Hematopoietic multipotent progenitor cell treated with erythropoietin and hydrocortisone succinate and interleukin-3 and kit ligand, for 4 days (in vitro differentiated cells): ENCODE measurements around the gene ZFAND2B.
"Not testable (repeated sequence)": the region's sequence is repeated elsewhere in the genome, so short reads cannot be mapped to it uniquely, and the experiment has no call there.

Experiments
- DNase-seq: peaks from one replicate; pipeline ENCODE4 v3.0.0-alpha.2; 2015

ZFAND2B gene

DNA sequence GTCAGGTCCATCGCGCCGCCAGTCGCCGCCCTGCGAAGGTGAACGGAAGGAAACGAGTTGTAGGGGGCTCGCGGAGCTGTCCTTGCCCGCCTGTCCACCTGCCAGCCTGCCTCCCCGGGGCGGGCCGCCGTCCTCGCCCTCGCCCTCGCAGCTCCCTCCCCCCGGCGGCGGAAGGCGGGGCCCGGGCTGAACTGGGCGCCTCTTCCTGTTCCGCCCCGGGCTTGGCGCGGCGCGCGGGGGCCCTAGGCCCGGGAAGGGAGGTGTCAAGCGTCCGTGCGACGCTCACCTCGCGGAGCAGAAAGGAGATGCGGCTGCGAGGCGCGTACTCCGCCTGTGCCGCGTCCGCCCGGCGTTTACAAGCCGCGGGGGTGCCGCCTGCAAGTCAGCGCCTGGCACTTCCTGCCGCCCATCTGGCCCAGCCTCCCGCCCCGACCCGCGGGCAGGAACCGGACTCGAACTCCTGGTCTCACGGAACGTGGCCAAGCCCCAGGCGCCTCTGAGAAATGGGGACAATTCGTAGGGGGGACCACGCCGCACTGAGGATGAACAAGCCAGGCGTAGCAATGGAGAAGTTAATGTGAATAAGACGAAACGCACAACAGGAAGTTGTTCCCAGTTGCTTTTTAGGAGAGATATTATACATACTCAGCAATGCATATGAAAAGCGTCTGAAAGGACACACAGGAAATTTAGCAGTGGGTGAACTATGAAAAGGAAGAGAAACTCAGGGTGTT lies 29.6 kb upstream of the ZFAND2B start, which contains the start of gene CNPPD1:
TSS of gene CNPPD1 (minus strand) at position 108 of the 734 bp plus-strand sequence. CDS start at position 11, 97 bp downstream.
- peak; percentile 95 for DNase-seq

DNA sequence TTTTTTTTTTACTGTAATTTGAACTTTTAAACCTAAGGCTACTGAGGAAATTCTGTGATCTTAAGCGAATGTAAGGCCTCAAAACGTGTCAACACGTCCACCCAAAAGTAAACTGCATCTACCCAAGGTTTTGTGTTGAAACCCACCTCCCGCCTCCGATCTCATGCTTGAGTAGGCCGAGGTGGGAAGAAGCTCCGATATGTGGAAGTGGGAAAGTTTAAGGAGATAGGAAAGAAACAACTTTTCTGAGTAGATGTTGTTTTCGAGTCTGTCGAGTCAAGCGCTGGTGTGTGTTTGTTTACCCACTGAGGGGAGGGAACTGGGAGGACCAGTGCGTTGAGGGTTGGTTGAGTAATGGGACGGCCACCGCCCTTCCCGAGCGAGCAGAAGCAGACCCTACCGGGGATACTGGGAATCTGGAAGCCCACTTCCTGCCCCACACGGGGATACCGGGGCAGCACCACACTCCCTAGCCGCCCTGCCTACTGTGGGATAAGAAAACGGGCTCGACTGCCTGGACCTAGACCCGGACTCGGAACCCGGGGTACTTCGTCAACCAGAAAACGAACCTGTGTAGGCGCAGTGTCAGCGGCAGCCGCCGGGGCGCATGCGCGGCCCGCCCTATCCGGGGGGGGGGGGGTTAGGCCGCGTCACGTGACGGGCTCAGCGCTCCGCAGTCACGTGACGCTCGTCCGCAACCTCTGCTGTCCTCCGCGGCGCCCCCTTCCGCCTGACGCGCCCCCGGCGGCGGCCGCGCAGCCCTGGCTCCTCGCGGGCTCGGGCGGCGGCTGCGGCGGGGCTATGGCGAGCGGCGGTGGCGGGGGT lies 28.8 kb upstream of the ZFAND2B start, which contains the start of gene RETREG2:
TSS of gene RETREG2 (plus strand) at position 724 of the 825 bp plus-strand sequence. CDS start at position 802, 78 bp downstream.
- peak; percentile 95 for DNase-seq

DNA sequence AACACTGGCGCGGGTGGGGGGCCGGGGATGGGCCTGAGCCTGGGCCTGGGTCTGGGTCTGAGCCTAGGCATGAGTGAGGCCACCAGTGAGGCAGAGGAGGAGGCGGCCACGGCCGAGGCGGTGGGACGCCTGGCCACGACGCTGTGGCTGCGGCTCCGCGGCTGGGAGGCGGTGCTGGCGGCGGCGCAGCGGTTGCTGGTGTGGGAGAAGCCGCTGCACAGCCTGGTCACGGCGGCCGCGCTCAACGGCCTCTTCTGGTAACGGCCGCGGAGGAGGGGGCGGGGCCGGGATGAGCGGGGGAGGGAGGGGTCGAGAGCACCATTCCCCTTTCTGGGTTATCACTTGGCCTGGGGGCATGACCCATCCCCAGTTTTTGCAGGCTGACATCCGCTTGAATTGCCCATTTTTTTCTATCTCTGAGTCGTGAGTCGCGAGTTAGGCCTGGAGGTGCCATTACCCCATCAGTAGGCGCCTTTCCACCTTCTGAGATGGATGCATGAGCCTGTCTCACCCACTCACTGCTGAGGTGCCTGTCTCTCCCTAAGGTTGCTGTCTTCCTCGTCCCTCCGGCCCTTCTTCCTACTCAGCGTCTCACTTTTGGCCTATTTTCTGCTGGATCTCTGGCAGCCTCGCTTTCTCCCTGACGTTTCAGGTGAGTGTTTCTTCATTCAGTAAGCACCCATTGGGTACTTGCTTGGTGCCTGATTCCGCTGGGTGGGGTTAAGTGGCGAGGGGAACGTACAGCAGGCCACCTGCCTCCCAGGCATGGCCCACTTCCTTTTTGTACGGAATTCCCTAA lies 28.0 kb upstream of the ZFAND2B start:
- peak; percentile 68 for DNase-seq

DNA sequence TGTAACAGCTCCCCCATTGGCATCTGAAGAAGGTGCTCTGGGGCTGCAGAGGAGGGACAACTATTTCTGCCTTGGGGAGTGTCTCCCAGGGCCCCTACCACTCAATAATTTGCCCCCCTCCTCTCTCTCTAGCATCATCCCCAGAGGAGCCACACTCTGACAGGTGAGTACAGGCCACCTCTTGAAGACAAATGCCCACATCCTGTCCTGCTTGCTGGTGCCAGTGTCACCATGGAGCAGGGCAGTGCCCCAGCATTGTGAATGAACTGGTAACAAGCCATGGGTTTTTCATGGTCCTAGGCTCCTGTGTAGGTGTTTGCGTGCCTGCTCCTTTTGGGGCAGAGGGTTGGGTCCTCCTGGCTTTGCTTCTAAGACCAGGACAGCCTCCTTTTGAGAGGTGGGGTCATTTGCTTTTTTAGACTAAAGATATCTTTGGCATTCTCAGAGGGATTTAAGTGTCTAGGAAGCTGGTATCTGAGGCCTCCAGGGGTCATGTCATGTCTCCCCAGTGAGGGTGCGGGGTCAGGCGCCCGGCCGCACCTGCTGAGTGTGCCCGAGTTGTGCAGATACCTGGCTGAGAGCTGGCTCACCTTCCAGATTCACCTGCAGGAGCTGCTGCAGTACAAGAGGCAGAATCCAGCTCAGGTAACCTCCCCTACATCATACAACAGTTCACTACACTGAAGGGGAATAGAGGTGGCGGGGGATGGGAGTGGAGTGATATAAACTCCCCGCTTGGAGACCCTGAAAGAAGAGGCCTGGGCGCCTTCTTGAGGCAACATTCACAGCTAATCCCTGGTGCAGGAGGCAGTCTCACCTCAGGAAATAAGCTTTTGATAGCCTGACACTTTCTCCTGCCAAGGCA lies 26.7 kb upstream of the ZFAND2B start:
- DNase-seq = no peak

DNA sequence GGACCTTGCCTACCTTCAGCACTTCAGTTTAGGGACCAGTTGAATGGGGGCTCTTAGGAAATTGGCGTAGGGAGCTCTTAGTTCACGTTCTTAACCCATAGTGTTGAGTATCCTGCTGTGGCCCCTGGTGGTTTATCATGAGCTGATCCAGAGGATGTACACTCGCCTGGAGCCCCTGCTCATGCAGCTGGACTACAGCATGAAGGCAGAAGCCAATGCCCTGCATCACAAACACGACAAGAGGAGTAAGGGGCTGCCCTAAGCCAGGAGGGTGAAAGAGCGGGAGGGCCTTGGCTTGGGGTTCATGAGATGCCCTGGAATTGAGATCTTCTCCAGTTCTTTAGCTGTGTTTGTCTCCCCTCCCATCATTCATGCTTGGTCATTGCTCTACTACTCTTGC lies 25.6 kb upstream of the ZFAND2B start:
- no peak for DNase-seq

DNA sequence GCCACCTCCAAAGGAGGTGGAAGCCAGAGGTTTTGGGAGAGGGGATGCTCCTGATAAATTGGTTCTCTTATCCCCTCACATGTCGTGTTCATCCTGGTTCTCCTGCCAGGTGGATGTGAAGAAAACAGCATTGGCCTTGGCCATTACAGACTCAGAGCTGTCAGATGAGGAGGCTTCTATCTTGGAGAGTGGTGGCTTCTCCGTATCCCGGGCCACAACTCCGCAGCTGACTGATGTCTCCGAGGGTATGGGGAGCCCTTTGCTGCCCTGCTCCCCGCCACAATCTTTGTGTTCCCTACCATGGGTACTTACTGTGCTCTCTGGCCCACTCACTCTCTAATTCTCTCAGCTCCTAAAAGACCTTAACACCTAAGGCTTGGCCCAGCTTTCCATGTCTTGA lies 25.1 kb upstream of the ZFAND2B start:
- no peak for DNase-seq

DNA sequence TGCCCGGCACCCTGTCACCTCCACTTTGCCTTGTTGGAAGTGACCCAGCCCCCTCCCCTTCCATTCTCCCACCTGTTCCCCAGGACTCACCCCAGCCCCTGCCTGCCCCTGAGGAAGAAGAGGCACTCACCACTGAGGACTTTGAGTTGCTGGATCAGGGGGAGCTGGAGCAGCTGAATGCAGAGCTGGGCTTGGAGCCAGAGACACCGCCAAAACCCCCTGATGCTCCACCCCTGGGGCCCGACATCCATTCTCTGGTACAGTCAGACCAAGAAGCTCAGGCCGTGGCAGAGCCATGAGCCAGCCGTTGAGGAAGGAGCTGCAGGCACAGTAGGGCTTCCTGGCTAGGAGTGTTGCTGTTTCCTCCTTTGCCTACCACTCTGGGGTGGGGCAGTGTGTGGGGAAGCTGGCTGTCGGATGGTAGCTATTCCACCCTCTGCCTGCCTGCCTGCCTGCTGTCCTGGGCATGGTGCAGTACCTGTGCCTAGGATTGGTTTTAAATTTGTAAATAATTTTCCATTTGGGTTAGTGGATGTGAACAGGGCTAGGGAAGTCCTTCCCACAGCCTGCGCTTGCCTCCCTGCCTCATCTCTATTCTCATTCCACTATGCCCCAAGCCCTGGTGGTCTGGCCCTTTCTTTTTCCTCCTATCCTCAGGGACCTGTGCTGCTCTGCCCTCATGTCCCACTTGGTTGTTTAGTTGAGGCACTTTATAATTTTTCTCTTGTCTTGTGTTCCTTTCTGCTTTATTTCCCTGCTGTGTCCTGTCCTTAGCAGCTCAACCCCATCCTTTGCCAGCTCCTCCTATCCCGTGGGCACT lies 24.0 kb upstream of the ZFAND2B start:
- peak; percentile 41 for DNase-seq

DNA sequence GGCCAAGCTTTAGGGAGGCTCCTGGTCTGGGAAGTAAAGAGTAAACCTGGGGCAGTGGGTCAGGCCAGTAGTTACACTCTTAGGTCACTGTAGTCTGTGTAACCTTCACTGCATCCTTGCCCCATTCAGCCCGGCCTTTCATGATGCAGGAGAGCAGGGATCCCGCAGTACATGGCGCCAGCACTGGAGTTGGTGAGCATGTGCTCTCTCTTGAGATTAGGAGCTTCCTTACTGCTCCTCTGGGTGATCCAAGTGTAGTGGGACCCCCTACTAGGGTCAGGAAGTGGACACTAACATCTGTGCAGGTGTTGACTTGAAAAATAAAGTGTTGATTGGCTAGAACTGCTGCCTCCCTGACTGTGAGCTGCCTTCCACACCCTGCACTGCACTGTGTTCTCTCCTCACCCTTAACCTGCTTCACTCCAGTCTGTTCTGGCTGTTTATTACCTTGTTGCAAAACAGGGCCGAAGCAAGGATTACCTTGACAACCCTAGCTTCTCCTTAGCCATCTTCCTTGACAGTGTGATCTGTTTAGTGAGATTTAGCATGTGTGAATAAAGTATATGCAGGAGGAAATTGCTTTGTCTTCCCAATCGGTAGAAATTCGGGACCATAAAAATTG lies 23.3 kb upstream of the ZFAND2B start:
- no peak for DNase-seq

DNA sequence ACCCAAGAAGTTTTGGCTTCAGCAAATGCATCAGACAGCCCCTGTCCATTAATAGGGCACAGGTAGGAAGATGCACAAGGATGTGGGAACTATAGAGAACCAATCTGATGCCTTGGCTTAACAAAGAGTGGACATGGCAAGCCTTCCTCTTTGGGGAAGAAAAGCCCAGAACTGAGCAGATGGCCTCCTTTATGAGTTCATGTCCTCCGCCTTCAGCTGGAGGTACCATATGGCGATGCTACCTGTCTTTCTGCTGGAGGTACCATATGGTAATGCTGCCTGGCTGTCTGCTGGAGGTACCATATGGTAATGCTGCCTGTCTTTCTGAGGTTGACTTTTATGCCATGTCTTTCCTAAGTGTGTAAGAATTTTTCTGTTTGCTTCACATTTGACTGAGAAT lies 22.5 kb upstream of the ZFAND2B start:
- no peak for DNase-seq

DNA sequence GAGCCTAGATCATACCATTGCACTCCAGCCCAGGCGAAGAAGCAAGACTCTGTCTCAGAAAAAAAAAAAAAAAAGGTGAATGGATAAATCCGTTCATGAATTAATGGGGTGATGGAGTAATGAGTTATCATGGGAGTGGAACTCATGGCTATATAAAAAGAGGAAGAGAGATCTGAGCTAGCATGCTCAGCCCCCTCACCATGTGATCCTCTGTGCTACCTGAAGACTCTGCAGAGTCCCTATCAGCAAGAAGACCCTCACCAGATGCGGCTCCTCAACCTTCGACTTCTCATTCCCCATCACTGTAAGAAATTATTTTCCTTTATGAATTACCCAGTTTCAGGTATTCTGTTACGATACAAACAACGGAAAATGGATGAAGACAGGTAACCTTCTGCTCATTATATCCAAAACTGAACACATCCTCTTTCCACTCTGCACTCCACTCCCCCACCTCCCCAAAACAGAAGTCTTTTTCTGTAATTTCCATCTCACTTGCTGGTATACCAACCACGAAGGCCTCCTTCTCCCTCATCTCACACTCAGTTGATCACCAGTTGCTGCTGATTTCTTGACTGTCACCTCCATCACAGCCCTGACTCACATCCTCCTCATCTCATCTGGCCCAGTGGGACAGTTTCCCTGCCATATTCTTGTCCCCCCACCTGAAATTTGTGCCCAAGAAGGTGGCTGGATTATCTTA lies 19.7 kb upstream of the ZFAND2B start:
- DNase-seq = no peak

DNA sequence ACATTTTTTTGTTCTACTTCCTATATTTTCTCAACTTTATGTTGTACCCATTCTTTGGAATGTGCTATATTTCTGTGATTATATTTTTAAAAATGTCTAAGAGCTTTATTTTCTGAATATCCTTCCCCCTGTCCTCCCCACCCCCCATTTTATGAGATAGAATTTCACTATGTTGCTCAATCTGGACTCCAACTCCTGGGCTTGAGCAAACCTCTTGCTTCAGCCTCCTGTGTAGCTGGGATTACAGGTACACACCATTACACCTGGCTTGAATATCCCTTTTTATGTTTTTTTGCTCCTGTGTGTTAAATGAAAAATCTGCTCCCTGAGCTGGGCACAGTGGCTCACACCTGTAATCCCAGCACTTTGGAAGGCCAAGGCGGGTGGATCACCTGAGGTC lies 9.2 kb upstream of the ZFAND2B start:
- no peak for DNase-seq

DNA sequence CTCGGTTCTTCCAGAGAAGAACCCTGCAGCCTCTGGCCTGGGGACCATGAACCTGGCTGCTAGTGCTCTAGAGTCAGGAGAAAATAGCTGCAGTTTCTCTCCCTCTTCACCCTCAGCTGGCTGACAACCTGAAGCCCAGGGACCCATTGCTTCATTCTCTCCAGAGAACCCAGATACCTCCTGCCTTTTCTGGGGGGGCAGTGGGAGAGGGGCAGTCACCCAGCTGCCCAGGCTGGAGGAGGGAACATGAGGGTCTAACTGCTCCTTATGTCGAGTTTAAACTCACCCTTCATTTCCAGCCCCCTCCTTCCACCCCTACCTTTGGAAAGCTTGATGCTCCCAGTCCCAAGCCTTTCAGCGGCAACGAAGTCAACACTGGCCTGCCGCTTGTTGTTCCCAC lies 7.6 kb upstream of the ZFAND2B start:
- no peak for DNase-seq

DNA sequence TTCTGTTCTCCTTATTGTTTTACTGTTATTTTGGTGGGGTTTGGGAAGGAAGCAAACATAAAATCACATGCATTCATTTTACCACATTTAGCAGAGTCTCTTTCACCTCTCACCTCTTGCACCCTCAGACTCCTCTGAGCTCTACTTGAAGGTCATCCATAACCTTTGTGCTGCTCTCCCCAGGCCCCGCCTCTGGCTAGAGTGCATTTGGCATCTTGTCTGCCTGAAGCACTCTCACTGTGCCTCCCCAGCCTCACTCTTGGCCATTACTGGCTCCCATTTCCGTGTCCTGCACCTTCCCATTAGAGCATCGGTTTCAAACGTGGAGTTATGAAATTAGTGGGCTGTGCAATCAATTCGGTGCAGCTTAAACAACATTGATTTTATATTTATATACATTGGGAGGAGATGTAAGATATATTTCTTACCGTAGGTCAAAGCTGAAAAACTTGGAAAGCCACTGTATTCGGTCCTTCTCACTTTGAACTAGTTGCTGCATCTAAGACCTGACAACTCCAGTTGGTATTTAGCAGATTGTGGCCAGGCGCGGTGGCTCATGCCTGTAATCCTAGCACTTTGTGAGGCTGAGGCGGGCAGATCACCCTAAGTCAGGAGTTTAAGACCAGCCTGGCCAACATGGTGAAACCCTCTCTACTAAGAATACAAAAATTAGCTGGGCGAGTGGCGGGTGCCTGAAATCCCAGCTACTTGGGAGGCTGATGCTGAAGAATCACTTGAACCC lies 6.9 kb upstream of the ZFAND2B start:
- DNase-seq = no peak

DNA sequence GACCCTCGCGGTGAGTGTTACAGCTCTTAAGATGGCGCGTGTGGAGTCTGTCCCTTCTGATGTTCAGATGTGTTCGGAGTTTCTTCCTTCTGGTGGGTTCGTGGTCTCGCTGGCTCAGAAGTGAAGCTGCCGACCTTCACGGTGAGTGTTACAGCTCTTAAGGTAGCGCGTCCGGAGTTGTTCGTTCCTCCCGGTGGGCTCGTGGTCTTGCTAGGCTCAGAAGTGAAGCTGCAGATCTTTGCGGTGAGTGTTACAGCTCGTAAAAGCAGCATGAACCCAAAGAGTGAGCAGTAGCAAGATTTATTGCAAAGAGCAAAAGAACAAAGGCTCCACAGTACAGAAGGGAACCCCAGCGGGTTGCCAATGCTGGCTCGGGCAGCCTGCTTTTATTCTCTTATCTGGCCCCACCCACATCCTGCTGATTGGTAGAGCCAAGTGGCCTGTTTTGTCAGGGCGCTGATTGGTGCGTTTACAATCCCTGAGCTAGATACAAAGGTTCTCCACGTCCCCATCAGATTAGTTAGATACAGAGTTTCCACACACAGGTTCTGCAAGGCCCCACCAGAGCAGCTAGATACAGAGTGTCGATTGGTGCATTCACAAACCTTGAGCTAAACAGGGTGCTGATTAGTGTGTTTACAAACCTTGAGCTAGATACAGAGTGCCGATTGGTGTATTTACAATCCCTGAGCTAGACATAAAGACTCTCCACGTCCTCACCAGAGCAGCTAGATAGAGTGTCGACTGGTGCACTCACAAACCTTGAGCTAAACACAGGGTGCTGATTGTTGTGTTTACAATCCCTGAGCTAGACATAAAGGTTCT lies 5.9 kb upstream of the ZFAND2B start:
- not testable (repeated sequence) for DNase-seq

DNA sequence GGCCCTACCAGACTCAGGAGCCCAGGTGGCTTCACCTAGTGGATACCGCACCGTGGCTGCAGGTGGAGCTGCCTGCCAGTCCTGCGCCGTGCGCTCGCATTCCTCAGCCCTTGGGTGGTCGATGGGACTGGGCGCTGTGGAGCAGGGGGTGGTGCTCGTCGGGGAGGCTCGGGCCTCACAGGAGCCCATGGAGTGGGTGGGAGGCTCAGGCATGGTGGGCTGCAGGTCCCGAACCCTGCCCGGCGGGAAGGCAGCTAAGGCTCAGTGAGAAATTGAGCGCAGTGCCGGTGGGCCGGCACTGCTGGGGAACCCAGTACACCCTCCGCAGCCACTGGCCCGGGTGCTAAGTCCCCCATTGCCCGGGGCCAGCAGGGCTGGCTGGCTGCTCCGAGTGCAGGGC lies 5.3 kb upstream of the ZFAND2B start:
- DNase-seq = not testable (repeated sequence)

DNA sequence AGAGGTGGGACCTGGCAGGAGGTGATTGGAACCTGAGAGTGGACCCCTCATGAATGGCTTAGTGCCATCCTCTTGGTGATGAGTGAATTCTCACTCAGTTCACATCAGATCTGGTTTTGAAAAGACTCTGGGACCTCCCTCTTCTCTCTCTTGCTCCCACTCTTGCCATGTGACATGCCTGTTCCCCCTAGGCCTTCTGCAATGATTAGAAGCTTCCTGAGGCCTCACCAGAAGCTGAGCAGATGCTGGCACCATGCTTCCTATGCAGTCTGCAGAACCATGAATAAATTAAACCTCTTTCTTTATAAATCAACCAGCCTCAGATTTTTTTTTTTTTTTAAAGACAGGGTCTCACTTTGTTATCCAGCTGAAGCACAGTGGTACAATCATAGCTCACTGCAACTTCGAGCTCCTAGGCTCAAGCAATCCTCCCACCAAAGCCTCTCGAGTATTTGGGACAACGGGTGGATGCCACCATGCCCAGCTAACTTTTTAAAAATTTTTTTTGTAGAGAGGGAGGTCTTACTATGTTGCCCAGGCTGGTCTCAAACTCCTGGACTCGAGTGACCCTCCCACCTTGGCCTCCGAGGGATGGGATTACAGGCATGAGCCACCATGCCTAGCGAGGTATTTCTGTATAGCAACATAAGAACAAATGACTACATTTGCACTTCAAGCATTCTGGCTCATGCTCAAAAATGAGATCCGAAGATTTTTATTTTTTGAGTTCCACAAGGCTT lies 2.0 kb upstream of the ZFAND2B start:
- no peak for DNase-seq

DNA sequence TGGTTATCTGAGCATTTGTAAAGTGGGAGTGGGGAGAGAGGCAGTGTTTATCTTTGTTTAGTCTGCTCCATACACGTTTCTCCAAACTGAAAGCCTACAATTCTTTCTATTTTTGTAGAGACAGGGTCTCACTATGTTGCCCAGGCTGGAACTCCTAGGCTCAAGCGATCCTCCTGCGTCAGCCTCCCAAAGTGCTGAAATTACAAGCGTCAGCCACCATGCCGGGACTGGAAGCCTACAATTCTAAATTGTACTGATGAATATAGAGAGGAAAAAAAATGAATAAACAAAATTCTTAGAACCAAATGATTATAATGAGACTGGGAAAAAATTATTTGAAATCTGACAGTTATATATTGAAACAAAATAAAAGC lies 1.4 kb upstream of the ZFAND2B start:
- no peak for DNase-seq

DNA sequence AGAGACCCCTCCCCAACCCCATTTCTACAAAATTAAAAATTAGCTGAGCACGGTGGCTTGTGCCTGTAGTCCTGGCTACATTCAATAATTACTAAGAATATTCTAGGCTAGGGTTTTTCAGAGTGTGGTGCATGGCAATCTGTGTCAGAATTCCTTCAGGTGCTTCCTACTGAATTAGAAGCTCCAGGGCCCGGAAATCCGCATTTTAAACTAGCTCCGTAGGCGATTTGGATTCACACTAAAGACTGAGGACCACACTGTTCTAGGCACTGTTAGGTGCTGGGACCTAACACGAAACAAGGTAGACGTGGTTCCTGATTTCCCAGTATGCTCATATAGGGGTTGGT lies 628 bp upstream of the ZFAND2B start:
- no peak for DNase-seq
